HG03103 (cell line): ENCODE results near the gene PLEKHG2.

ENCODE experiments used
- ATAC-seq: cut with Tn5 transposase; IDR thresholded peaks from one replicate; pipeline ENCODE4 v1.9.1; 2021; ENCODE audit warnings: low read depth; ENCODE audit not compliant: unreplicated experiment

PLEKHG2 gene

GRCh38 chr19:39382991-39383828 lies 29.3 kb upstream of the PLEKHG2 start:
- ATAC-seq: no peak

GRCh38 chr19:39384839-39385568 lies 27.5 kb upstream of the PLEKHG2 start:
- no peak for ATAC-seq

- ATAC-seq: no peak
Observed at GRCh38 chr19:39385629-39386411, 26.6 kb upstream of the PLEKHG2 start.

- no peak for ATAC-seq
Observed at GRCh38 chr19:39386557-39386956, 25.9 kb upstream of the PLEKHG2 start.

GRCh38 chr19:39388657-39389056 lies 23.8 kb upstream of the PLEKHG2 start:
- no peak for ATAC-seq

GRCh38 chr19:39389631-39390414 lies 22.6 kb upstream of the PLEKHG2 start:
- ATAC-seq: no peak

GRCh38 chr19:39390451-39390750 lies 22.1 kb upstream of the PLEKHG2 start:
- ATAC-seq: no peak

- peak; percentile 90 for ATAC-seq
Observed at GRCh38 chr19:39390751-39391437, 21.6 kb upstream of the PLEKHG2 start, which contains the start of the genes MED29 and PAF1. MED29 (plus strand) TSS chr19:39391378; CDS start chr19:39391423, 45 bp downstream. PAF1 (minus strand) TSS chr19:39391106; CDS start chr19:39390864, 242 bp downstream.

GRCh38 chr19:39397360-39398296 lies 14.8 kb upstream of the PLEKHG2 start:
- ATAC-seq: peak; percentile 43

GRCh38 chr19:39398297-39398864 lies 14.1 kb upstream of the PLEKHG2 start:
- no peak for ATAC-seq

GRCh38 chr19:39399668-39400050 lies 12.8 kb upstream of the PLEKHG2 start:
- ATAC-seq: no peak

GRCh38 chr19:39400061-39400460 lies 12.4 kb upstream of the PLEKHG2 start:
- no peak for ATAC-seq

GRCh38 chr19:39401070-39401548 lies 11.4 kb upstream of the PLEKHG2 start:
- ATAC-seq: no peak

GRCh38 chr19:39401549-39402345 lies 10.7 kb upstream of the PLEKHG2 start:
- no peak for ATAC-seq

- no peak for ATAC-seq
Observed at GRCh38 chr19:39402346-39403300, 9.8 kb upstream of the PLEKHG2 start.
